ENCODE data around the gene CGNL1. TPM values are rescaled to one million over a fixed set of nuclear protein-coding genes. Genes with fewer than 3 reads are reported as not detected.

CGNL1 gene
- total and polyA plus RNA-seq, 7 donors: 0.18 to 2.2 (median 0.37) TPM

- H3K4me1 ChIP-seq: no peaks in the 10 kb centered on the region
- DNase-seq (no peak), ATAC-seq (no peak)
- H3K27ac ChIP-seq: no peak overlapping the region
- intact Hi-C loops (cut with DNase I): no loop called here
- no peak overlapping the region for H3K4me3 ChIP-seq
- TF ChIP-seq CTCF (IDR thresholded peaks at IDR 0.05): no peak
- H3K9me3 ChIP-seq: peaks cover 5% of the 10 kb centered on the region
- 78 to 87% (median 83%) methylated on average over 3 of the region's 3 CpGs for WGBS, 3 donors
- no peaks in the 10 kb centered on the region for H3K36me3 ChIP-seq (ENCODE audit: insufficient read depth in 1 of 2, low read depth in 1 of 2)
- no peaks in the 10 kb centered on the region for H3K27me3 ChIP-seq (ENCODE audit: insufficient read depth in 3 of 3, low read length in 2 of 3)
These were observed 207.4 kb downstream of the CGNL1 start for GRCh38 chr15:57583720-57584119.

GRCh38 chr15:57586661-57587424 lies 210.5 kb downstream of the CGNL1 start:
- H3K9me3 ChIP-seq: peaks cover 5% of the 10 kb centered on the region
- 54 to 64% (median 62%) methylated on average over 6 of the region's 6 CpGs for WGBS, 3 donors
- no peak for TF ChIP-seq CTCF (IDR thresholded peaks at IDR 0.05)
- ATAC-seq: no peak
- H3K4me1 ChIP-seq: no peaks in the 10 kb centered on the region
- intact Hi-C loops (cut with DNase I): no loop called here
- no peak overlapping the region for H3K4me3 ChIP-seq
- H3K36me3 ChIP-seq (ENCODE audit: insufficient read depth in 1 of 2, low read depth in 1 of 2): no peaks in the 10 kb centered on the region
- H3K27me3 ChIP-seq (ENCODE audit: insufficient read depth in 3 of 3, low read length in 2 of 3): no peaks in the 10 kb centered on the region
- DNase-seq: no peak
- no peak overlapping the region for H3K27ac ChIP-seq

DNA sequence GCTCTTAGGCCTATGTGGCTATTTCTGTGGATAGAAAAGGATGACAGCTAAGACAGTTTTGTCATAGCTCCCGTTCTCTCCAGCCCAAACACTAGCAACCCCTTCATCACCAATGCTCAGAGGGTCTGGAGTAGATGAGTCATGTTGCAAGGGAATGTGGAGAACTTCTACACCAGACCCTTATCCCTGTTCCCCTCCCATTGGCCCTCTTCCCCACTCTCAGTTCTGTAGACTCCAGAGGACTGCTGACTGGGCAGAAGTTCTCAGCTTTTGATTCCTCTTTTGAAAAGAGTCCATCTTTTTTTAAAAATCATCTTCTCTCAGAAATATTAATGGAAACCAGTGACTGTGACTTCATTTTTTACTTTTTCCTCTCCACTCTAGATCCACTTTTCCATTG lies 213.0 kb downstream of the CGNL1 start:
- DNase-seq (no peak), ATAC-seq (no peak)
- WGBS, 3 donors: 70 to 91% (median 71%) methylated on average over 1 of the region's 1 CpG
- Histone ChIP-seq H3K4me3 (no peak overlapping the region), H3K4me1 (no peaks in the 10 kb centered on the region), H3K36me3 (ENCODE audit: insufficient read depth in 1 of 2, low read depth in 1 of 2) (no peaks in the 10 kb centered on the region), H3K27me3 (ENCODE audit: insufficient read depth in 3 of 3, low read length in 2 of 3) (no peaks in the 10 kb centered on the region), H3K9me3 (no peaks in the 10 kb centered on the region), H3K27ac (no peak overlapping the region)
- TF ChIP-seq CTCF (IDR thresholded peaks at IDR 0.05): no peak
- intact Hi-C loops (cut with DNase I): no loop called here

DNA sequence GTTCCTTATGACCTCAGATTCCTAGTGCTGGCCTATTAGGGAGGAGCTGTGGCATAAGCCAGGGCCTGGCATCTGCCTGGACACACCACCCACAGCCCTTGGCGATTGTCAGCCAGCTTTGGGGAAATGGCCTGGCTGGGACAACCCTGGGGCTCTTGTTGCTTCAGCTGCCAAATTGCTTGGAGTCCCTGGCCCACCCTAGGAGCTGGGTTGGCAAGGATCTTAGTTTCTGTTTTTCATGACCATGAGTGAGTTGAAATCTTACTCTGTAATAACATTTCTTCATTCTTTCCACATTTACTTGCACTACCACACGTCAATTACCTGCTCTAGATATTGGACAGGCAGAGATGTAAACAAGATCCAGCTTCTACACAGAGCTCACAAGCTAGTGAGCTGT lies 213.4 kb downstream of the CGNL1 start:
- peaks cover 2% of the 10 kb centered on the region for H3K4me1 ChIP-seq
- intact Hi-C loops (cut with DNase I): no loop called here
- no peak for TF ChIP-seq CTCF (IDR thresholded peaks at IDR 0.05)
- ATAC-seq (no peak), DNase-seq (peak in 1 of 2 donors; percentile 54)
- H3K36me3 ChIP-seq (ENCODE audit: insufficient read depth in 1 of 2, low read depth in 1 of 2): no peaks in the 10 kb centered on the region
- H3K4me3 ChIP-seq: no peak overlapping the region
- H3K9me3 ChIP-seq: no peaks in the 10 kb centered on the region
- no peak overlapping the region for H3K27ac ChIP-seq
- WGBS, 3 donors: 44 to 50% (median 48%) methylated on average over 2 of the region's 2 CpGs
- H3K27me3 ChIP-seq (ENCODE audit: insufficient read depth in 3 of 3, low read length in 2 of 3): no peaks in the 10 kb centered on the region
